ENCODE measurements around the gene SLCO2B1. TPM values are rescaled to one million over a fixed set of nuclear protein-coding genes. Genes with fewer than 3 reads are reported as not detected.

SLCO2B1 gene
- total RNA-seq, 3 donors from 2014 or later (not counting 1 experiment from before 2014, with no cell fraction given), result not detected

DNA sequence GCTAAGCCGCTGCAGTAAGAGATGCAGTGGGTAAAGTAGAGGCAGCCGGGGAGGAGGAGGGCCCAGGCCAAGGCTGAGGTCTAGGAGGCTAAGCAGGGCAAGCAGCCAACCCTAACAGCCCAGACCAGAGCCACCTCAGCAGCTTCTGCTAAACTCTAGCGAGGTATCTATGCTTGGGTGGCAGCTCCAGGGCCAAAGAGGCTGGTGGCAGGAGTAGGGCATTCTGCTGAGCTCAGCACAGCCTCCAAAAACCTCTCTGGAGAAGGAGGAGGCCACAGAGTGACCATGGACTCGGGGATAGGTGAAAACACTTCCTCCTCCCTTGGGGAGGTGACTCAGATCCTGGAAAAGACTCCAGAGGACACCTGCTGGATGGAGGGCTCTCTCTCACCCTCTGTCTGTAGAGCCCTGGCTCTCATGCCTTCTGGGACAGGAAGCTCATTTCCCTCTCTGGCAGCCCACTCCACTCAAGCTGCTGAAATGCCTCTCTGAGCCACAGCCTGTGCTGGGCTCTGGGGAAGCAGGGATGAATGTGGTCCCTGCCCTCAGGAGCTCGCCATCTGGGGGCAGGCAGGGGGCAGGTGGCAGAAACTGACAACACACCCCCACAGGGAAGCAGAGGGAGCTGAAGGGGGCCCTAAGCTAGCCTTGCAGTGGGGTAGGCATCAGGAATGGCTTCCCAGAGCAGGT is 73.2 kb downstream of the SLCO2B1 start:
- Histone ChIP-seq H3K27me3 (ENCODE audit: control insufficient read depth, insufficient read depth, low read length) (no peaks in the 10 kb centered on the region), H3K36me3 (ENCODE audit: control insufficient read depth, insufficient read depth, low read length) (no peaks in the 10 kb centered on the region), H3K9me3 (ENCODE audit: control insufficient read depth, insufficient read depth, low read length) (no peaks in the 10 kb centered on the region), H3K4me3 (ENCODE audit: low read length) (no peak overlapping the region), H3K27ac (ENCODE audit: low read length) (no peak overlapping the region), H3K4me1 (ENCODE audit: control insufficient read depth, insufficient read depth, low read length) (no peaks in the 10 kb centered on the region)
- H3K27ac Mint-ChIP-seq, result no peak overlapping the region
- DNase-seq (no peak), ATAC-seq (no peak)
- no peak overlapping the region for H3K4me3 Mint-ChIP-seq
- 41% methylated on average over 5 of the region's 5 CpGs for WGBS (ENCODE audit: insufficient coverage)
- H3K4me1 Mint-ChIP-seq, result no peaks in the 10 kb centered on the region
- no peaks in the 10 kb centered on the region for H3K9me3 Mint-ChIP-seq
- no peaks in the 10 kb centered on the region for H3K36me3 Mint-ChIP-seq
- peaks cover 0 to 5% of the 10 kb centered on the region in 2 donors for H3K27me3 Mint-ChIP-seq (ENCODE audit: low read depth in 2 of 2)
- intact Hi-C loops (cut with micrococcal nuclease), result no loop called here
- TF ChIP-seq CTCF (IDR thresholded peaks at IDR 0.05), result no peak

DNA sequence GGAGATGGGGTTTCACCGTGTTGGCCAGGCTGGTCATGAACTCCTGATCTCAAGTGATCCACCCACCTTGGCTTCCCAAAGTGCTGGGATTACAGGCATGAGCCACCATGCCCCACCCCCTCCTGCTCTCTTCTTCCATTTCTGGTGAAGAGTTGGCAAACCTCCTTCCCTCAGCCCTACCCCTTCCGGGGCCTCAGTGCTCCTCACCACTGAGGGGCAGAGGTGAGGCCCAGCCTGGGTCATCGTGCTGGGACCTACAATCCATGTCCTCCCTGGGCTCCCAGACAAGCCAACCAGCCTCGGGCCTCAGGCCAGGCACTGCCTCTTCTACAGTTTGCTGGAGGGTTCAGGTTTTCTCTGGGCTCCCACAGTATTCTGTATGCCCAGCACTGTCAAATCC is 74.9 kb downstream of the SLCO2B1 start:
- Mint-ChIP-seq H3K4me1 (no peaks in the 10 kb centered on the region), H3K27me3 (ENCODE audit: low read depth in 2 of 2) (peaks cover 5 to 8% of the 10 kb centered on the region in 2 donors), H3K27ac (no peak overlapping the region), H3K9me3 (no peaks in the 10 kb centered on the region), H3K4me3 (no peak overlapping the region), H3K36me3 (no peaks in the 10 kb centered on the region)
- intact Hi-C loops (cut with micrococcal nuclease), result no loop called here
- ATAC-seq, result no peak
- H3K9me3 ChIP-seq (ENCODE audit: control insufficient read depth, insufficient read depth, low read length), result no peaks in the 10 kb centered on the region
- no peaks in the 10 kb centered on the region for H3K36me3 ChIP-seq (ENCODE audit: control insufficient read depth, insufficient read depth, low read length)
- DNase-seq, result no peak
- 78% methylated on average over 4 of the region's 4 CpGs for WGBS (ENCODE audit: insufficient coverage)
- H3K4me3 ChIP-seq (ENCODE audit: low read length), result no peak overlapping the region
- no peaks in the 10 kb centered on the region for H3K4me1 ChIP-seq (ENCODE audit: control insufficient read depth, insufficient read depth, low read length)
- no peak overlapping the region for H3K27ac ChIP-seq (ENCODE audit: low read length)
- no peaks in the 10 kb centered on the region for H3K27me3 ChIP-seq (ENCODE audit: control insufficient read depth, insufficient read depth, low read length)
- no peak for TF ChIP-seq CTCF (IDR thresholded peaks at IDR 0.05)

DNA sequence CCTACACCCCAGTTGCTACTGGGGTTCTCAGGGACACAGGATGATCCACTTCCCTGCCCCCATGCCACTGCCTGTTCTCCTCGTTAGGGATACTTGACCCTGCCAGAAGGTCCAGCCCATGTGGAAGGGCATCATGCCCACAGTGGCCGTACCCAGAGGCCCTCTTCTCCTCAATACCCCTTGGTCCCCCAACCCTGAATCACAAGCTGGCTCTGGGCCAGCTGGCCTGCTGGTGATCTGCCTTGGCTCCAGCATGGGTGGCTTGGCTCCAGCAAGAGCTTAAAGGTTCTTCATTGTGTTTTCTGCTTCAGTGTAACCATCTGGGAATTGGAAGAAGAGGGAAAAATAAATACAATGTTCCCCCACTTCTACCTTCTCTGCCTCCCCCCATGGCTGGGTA is 78.6 kb downstream of the SLCO2B1 start:
- Histone ChIP-seq H3K36me3 (ENCODE audit: control insufficient read depth, insufficient read depth, low read length) (no peaks in the 10 kb centered on the region), H3K27ac (ENCODE audit: low read length) (no peak overlapping the region), H3K4me1 (ENCODE audit: control insufficient read depth, insufficient read depth, low read length) (no peaks in the 10 kb centered on the region), H3K4me3 (ENCODE audit: low read length) (no peak overlapping the region), H3K27me3 (ENCODE audit: control insufficient read depth, insufficient read depth, low read length) (no peaks in the 10 kb centered on the region), H3K9me3 (ENCODE audit: control insufficient read depth, insufficient read depth, low read length) (no peaks in the 10 kb centered on the region)
- H3K9me3 Mint-ChIP-seq, result no peaks in the 10 kb centered on the region
- intact Hi-C loops (cut with micrococcal nuclease), result no loop called here
- ATAC-seq (no peak), DNase-seq (no peak)
- H3K4me1 Mint-ChIP-seq, result no peaks in the 10 kb centered on the region
- no peak overlapping the region for H3K27ac Mint-ChIP-seq
- 74% methylated on average over 2 of the region's 2 CpGs for WGBS (ENCODE audit: insufficient coverage)
- no peak for TF ChIP-seq CTCF (IDR thresholded peaks at IDR 0.05)
- H3K27me3 Mint-ChIP-seq (ENCODE audit: low read depth in 2 of 2), result peaks cover 16 to 22% of the 10 kb centered on the region in 2 donors
- no peaks in the 10 kb centered on the region for H3K36me3 Mint-ChIP-seq
- no peak overlapping the region for H3K4me3 Mint-ChIP-seq

- no peaks in the 10 kb centered on the region for H3K9me3 Mint-ChIP-seq
- H3K4me1 Mint-ChIP-seq, result no peaks in the 10 kb centered on the region
- no peaks in the 10 kb centered on the region for H3K36me3 Mint-ChIP-seq
- H3K27ac Mint-ChIP-seq, result no peak overlapping the region
- no peak overlapping the region for H3K4me3 Mint-ChIP-seq
- intact Hi-C loops (cut with micrococcal nuclease), result no loop called here
- Histone ChIP-seq H3K27me3 (ENCODE audit: control insufficient read depth, insufficient read depth, low read length) (no peaks in the 10 kb centered on the region), H3K27ac (ENCODE audit: low read length) (no peak overlapping the region), H3K9me3 (ENCODE audit: control insufficient read depth, insufficient read depth, low read length) (no peaks in the 10 kb centered on the region), H3K36me3 (ENCODE audit: control insufficient read depth, insufficient read depth, low read length) (no peaks in the 10 kb centered on the region), H3K4me3 (ENCODE audit: low read length) (no peak overlapping the region), H3K4me1 (ENCODE audit: control insufficient read depth, insufficient read depth, low read length) (no peaks in the 10 kb centered on the region)
- DNase-seq (no peak), ATAC-seq (no peak)
- peaks cover 16 to 22% of the 10 kb centered on the region in 2 donors for H3K27me3 Mint-ChIP-seq (ENCODE audit: low read depth in 2 of 2)
- 78% methylated on average over 2 of the region's 2 CpGs for WGBS (ENCODE audit: insufficient coverage)
- no peak for TF ChIP-seq CTCF (IDR thresholded peaks at IDR 0.05)
Measured at GRCh38 chr11:75230621-75231020, 79.7 kb downstream of the SLCO2B1 start.

All from natural killer cell (primary cell).